HCT116 (cell line): ENCODE results near the gene SLIT1.

Experiments
- JUND ChIP-seq: IDR thresholded peaks from 2 replicates; pipeline ENCODE4 v1.6.1; 2012
- RAD21 ChIP-seq: IDR thresholded peaks from 2 replicates; pipeline ENCODE4 v1.6.1; 2012; ENCODE audit warnings: low read depth, mild to moderate bottlenecking

GRCh38 chr10:97078938-97079445 is 106.8 kb downstream of the SLIT1 start:
- no peak for TF ChIP-seq JUND
- TF ChIP-seq RAD21: no peak
